ENCODE measurements around the gene MTX1.
"Not testable (repeated sequence)": the region's sequence is repeated elsewhere in the genome, so short reads cannot be mapped to it uniquely, and the experiment has no call there.

MTX1 gene

DNA sequence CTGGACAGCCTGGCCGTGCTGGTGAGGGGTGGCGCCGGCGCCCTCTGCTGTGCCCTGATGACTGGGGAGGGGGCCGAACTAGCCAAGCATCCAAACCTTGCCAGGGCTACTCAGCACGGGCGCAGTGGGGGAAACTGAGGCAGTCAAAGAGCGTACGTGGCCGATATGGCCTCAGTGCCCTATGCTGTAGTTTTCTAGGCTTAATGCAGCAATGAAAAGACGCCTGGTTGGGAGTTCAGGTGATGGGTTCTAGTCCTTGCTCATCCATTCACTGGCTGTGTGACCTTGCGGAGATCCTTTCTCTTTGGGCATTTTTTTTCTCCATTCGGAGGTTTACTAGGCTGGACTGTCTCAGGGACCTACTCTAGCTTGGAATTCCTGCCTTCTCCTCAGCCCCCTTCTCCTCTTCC, 822 bp downstream of the MTX1 start:
- no peak for DNase-seq (ENCODE audit: low read depth)

DNA sequence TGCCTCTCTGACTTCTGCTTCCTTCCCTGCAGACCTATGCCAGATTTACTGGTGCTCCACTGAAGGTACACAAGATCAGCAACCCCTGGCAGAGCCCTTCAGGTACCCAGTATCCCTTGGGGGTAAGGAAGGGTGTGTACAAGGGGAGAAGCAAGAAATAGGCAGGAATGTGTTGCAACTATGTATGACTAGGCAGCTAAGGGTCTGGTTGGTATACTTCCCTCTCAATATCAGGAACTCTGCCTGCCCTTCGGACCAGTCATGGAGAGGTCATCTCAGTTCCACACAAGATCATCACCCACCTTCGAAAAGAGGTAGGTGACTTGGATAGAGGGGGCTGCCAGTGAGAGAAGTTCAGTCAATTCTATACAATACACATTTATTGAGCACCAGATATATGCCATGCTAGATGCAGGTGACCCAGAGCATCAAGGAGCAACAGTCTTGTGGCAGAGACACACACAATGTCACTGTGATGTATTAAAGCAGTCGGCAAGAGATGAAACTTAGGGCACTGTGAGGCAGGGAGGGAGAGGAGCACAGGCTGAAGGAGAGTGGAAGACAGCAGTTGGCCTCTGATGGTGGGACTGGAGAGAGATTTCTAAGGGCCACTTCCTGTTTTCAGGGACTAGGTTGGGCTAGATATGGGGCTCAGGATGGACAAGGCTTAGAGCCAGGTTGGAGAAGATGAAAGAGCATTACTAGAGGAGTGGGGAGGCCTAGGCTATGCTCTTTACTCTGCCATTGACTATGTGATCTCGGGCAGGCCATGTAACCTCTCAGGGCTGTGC, 2.0 kb downstream of the MTX1 start:
- DNase-seq (ENCODE audit: low read depth) = no peak

DNA sequence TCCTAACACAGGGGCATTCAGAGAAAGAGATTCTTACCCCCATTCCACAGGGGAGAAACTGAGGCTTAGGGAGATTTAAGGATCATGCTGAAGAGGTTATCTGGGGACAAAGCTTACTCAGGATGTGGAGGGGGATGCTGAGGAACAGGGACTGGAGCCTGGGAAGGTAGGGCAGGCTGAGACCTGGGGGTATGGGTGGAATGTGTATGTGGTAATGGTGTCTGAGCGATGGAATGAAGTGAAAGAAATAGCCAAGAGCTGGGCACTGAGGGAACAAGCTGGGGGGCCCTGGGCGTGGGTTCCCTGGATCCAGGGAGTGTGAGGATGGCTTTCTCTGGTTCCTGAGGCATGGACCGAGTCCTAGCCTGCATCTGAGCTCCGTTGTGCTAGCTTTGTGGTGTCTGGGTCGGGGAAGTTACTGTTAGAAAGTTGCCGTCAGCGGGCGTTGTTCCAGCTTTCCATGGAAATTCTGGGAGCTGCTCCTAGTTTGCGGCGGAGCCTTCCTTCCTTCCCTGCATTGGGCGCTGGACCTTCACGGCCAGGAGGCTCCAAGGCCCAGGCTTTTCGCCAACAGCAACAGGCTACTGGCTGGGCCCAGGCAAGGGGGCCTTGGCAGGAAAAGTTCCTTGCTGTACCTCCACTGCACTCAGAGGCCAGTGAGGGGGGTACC, 3.0 kb downstream of the MTX1 start:
- not testable (repeated sequence) for DNase-seq (ENCODE audit: low read depth)

DNA sequence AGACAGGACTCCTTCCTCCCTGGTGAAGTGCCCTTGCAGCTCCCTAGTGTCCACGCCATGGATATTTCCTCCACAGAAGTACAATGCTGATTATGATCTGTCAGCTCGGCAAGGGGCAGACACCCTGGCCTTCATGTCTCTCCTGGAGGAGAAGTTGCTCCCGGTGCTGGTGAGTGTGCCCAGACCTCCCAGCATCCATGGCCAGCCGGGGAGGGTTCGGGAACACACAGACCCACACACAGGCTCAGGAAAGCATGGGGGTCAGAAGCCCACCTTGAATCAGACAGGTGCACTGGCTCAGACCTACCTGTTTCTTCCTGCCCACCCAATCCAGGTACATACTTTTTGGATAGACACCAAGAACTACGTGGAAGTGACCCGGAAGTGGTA, 3.6 kb downstream of the MTX1 start:
- DNase-seq (ENCODE audit: low read depth) = not testable (repeated sequence)

DNA sequence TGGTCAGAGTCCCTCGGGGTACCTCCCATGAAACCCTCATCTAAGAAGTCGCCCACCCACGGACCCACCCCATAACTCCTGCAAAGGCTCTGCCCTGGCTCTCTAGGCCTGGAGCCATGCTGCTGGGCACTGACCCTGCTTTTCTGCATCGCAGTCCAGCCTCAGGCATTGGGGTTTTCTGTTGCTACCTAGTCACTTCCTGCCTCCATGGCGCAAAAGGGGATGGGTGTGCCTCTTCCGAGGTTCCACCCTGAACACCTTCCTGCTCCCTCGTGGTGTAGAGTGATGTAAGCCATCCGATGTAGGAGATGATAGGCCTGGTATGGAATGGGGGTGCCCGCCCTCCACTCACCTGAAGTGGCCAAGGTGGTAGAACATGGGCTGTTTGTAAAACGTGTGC, 6.2 kb downstream of the MTX1 start:
- DNase-seq (ENCODE audit: low read depth) = not testable (repeated sequence)

DNA sequence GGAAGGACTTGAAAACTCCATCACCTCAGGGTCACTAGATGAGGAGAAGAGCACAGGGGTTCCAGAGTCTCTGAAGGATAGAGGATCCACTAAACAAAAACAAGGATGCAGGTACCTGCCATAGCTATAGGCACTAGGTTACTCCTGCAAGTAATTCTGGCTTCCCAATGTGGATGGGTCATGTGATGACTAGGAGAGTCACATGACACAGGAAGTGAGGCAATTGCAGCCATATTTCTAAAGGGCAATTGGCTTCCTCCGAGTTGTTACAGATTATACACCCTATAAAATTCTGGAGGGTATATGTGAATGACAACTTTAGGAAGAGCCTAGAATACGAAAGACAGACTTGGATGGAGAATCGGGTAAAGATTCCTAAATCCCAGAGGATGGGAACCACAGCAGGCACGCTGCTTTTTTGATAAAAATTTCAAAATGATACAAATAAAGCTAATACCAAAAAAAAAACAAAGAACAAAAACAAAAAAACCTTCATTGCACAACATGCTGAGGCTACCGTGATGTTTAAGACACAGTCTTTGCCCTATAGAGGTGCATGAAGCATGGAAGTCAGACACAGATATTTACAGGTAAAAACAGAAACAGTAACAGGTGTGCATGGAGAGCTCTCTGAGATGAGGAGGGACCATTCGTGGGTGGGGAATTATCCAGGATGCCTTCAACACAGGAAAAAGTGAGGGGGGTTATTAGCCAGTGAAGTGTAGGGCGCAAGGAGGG, 10.5 kb downstream of the MTX1 start:
- no peak for DNase-seq (ENCODE audit: low read depth)

DNA sequence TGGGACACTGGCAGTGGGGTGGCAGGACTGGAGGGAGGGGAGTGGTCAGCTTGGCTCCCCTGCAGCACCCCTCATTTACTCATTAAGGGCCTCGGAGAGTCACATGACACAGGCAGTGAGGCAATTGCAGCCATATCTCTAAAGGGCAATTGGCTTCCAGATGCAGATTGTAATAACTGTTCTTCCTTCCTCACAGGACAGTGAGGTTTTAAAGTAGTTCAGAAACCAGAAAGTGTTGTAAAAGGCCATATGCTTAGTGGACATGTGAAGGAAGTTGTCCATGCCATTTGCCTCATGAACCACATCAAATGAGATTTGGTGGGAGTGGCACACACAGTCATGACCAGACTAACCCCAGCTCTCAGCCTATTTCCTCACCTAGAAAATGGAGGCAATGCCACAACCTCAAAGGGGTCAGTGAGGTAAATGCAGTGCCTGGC, 11.1 kb downstream of the MTX1 start:
- no peak for DNase-seq (ENCODE audit: low read depth)

DNA sequence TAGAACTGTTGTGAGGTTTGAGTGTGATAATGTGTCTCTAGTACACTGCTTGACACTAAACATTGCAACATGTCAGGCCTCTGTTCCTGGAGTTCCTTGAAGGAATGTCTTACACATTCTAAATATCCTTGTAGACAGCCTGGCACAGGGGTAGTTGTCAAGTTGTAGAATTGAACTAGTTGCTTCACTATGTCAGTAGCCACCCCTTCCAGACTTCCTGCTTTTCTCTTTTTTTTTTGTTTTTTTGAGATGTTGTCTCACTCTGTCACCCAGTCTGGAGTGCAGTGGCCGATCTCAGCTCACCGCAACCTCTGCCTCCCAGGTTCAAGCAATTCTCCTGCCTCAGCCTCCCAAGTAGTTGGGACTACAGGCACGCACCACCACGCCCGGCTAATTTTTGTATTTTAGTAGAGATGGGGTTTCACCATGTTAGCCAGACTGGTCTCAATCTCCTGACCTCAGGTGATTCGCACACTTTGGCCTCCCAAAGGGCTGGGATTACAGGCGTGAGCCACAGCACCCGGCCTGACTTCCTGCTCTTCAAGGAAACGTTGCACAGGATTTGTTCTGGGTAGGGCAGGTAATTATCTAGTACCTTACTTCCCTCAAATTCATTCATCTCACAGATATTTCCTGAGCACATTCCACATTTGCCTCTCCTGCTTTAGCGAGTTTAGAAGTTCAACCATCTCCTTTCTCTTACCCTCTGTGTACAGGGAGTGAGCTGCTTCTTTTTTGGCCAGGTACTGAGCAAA, 11.9 kb downstream of the MTX1 start:
- DNase-seq (ENCODE audit: low read depth) = not testable (repeated sequence)

DNA sequence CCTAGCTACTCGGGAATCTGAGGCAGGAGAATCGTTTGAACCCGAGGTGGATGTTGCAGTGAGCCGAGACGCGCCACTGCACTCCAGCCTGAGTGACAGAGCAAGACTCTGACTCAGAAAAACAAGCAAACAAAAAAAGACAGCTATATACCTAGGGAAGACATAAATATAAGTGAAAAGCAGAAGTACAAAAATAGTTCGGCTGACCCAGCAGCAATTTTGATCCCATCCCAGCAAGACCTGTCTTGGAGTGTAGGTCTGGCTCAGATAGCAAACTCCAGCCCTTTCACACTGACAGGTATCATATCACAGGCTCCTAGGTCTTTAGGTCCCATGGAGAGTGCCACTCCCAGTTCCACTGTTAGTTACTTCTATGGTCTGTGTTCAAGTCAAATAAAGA, 14.6 kb downstream of the MTX1 start:
- no peak for DNase-seq (ENCODE audit: low read depth)

DNA sequence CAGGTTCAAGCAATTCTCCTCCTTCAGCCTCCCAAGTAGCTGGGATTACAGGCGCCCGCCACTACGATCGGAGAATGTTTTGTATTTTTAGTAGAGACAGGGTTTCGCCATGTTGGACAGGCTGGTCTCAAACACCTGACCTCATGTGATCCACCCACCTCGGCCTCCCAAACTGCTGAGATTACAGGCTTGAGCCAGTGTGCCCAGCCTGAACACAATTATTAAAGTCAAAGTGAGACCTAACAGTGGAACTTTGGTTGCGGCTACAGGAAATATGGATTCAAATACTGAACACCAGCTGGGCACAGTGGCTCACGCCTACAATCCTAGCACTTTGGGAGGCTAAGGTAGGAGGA, 16.9 kb downstream of the MTX1 start:
- DNase-seq (ENCODE audit: low read depth) = not testable (repeated sequence)

DNA sequence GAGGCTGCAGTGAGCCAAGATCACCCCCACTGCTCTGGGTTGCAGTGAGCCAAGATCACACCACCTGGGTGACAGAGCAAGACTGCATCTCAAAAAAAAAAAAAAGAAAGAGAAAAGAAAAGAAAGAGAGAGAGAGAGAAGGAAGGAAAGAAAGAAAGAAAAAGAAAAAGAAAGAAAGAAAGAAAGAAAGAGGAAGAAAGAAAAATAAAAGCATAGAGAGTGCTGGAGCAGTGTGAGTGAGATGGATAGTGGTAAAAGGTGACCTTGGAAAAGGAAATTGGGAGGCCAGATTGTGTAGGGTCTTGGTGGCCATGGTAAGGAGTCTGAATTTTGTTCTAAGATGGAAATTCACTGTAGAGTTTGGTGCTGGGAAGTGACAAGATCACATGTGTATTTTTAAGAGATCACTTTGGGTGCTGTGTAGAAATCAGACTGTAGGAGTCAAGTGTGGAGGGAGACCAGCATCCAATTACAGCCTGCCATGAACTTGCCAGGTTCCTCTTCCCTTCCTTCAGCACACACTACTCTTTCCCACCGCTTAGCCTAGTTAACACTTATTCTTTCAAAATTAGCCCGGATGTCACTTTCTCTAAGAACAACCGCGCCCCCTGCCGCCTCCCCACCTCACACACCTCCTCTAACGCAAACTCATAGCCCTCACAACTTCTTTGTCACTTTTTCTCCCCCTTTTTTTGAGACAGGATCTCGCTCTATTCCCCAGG, 17.9 kb downstream of the MTX1 start:
- DNase-seq (ENCODE audit: low read depth) = no peak

DNA sequence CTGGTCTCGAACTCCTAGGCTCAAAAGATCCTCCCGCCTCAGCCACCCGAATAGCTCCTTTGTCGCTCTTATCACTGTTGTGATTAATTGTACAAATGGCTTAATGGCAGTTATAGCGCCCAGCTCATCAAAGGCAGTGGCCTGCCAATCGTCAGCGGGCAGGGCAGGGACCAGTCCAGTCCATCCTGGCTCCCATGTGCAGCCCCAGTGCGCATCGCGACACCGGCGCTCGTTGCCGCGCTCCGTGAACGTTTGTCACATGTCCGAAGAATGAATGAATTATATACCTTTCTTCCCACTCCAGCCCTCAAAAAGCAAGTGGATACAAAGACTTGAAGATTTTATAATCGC, 18.4 kb downstream of the MTX1 start:
- DNase-seq (ENCODE audit: low read depth) = no peak

DNA sequence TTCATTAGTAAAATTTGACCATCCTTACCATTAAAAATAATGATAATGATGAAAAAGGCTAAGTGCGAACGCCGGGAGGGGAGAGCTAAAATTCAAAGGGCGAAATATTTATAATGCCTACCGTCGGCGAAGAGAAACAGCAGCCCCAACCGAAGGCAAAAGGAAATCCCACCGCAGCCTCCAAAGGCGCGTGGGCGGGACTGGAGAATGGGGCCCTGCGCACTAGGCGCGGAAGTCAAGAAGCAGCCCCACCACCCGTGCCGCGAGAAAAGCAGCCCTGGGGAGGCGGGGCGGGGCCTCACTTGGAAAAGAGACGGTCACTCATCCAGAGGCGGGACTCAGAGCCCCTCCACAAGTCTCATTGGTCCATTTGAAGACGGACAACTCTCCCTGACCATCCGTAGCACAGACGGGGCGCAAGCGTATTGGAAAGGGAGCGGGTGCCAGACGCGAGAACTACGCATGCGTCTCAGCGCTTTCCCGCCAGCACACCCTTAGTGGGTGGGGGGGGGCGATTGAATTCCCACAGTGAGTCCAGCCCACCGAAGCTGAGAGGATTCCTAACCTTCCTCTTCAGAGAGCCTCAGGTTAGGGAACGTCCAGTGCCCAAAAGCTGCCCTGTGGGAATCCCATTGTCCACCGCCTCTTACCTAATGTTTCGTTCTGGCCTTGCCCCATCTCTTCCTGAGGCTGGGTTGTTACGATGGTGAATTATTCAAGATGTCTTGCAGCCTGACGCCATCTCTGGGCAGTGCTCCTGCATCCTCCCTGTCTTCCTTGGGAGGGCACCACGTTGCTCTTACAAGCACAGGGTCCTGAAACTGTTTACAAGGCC, 19.0 kb downstream of the MTX1 start:
- DNase-seq (ENCODE audit: low read depth) = peak; percentile 97

DNA sequence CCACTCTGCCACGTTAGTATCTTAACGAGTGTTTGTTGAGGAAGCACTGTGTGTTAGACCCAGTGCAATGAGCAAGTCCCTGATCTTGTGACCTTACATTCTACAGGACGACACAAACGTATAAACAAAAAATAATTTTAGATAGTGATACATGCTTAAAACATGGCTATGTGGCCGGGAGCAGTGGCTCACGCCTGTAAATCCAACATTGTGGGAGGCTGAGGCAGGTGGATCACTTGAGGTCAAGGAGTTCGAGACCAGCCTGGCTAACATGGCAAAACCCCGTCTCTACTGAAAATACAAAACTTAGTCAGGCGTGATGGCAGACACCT, 19.6 kb downstream of the MTX1 start:
- no peak for DNase-seq (ENCODE audit: low read depth)

DNA sequence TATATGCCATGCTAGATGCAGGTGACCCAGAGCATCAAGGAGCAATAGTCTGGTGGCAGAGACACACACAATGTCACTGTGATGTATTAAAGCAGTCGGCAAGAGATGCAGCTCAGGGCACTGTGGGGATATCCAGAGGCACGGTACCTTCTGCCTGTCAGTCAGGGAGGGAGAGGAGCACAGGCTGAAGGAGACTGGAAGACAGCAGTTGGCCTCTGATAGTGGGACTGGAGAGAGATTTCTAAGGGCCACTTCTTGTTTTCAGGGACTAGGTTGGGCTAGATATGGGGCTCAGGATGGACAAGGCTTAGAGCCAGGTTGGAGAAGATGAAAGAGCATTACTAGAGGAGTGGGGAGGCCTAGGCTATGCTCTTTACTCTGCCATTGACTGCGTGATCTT, 22.8 kb downstream of the MTX1 start:
- DNase-seq (ENCODE audit: low read depth) = not testable (repeated sequence)

DNA sequence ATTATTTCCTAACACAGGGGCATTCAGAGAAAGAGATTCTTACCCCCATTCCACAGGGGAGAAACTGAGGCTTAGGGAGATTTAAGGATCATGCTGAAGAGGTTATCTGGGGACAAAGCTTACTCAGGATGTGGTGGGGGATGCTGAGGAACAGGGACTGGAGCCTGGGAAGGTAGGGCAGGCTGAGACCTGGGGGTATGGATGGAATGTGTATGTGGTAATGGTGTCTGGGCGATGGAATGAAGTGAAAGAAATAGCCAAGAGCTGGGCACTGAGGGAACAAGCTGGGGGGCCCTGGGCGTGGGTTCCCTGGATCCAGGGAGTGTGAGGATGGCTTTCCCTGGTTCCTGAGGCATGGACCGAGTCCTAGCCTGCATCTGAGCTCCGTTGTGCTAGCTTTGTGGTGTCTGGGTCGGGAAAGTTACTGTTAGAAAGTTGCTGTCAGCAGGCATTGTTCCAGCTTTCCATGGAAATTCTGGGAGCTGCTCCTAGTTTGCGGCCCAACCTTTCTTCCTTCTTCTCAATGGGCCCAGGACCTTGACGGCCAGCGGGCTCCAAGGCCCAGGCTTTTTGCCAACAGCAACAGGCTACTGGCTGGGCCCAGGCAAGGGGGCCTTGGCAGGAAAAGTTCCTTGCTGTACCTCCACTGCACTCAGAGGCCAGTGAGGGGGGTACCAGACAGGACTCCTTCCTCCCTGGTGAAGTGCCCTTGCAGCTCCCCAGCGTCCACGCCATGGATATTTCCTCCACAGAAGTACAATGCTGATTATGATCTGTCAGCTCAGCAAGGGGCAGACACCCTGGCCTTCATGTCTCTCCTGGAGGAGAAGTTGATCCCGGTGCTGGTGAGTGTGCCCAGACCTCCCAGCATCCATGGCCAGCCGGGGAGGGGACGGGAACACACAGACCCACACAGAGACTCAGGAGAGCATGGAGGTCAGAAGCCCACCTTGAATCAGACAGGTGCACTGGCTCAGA, 23.8 kb downstream of the MTX1 start:
- DNase-seq (ENCODE audit: low read depth) = not testable (repeated sequence)

DNA sequence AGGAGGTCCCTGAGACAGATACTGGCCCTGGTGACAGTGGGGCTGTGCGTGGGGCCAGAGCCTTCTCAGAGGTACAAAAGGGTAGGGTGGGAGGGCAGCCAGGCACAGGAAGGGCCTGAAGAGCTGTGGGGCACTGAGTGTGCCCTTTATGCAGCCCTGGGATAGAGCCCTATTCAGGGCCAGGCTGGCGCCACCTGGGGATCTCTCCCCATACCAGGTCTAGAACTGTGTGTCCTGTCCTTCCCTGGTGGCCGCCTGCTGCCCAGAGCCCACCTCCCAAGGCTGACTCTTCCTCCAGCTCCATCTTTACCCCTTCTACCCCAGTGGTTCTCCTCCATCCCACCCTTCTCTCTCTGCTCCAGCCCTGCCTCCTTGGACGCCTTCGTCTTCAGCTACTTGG, 25.0 kb downstream of the MTX1 start:
- not testable (repeated sequence) for DNase-seq (ENCODE audit: low read depth)

DNA sequence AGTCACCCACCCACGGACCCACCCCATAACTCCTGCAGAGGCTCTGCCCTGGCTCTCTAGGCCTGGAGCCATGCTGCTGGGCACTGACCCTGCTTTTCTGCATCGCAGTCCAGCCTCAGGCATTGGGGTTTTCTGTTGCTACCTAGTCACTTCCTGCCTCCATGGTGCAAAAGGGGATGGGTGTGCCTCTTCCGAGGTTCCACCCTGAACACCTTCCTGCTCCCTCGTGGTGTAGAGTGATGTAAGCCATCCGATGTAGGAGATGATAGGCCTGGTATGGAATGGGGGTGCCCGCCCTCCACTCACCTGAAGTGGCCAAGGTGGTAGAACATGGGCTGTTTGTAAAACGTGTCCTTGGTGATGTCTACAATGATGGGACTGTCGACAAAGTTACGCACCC, 26.9 kb downstream of the MTX1 start:
- not testable (repeated sequence) for DNase-seq (ENCODE audit: low read depth)

DNA sequence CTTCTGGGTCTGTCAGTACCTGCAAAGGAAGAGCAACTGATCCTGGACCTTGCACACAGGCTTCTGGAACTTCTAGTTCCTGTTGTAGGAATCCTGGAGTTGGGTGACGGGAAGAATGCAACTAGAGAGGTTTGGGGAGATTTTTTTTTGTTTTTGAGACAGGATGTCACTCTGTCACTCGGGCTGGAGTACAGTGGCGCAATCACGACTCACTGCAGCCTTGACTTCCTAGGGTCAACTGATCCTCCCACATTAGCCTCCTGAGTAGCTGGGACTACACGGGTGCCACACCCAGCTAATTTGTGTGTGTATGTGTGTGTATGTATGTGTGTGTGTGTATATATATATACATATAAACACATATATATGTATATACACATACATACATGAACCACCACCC, 28.0 kb downstream of the MTX1 start:
- DNase-seq (ENCODE audit: low read depth) = no peak
